ENCODE measurements around the gene RNF19B. TPM values are rescaled to one million over a fixed set of nuclear protein-coding genes. Genes with fewer than 3 reads are reported as not detected.
"Not testable (repeated sequence)": the region's sequence is repeated elsewhere in the genome, so short reads cannot be mapped to it uniquely, and the experiment has no call there.

Gene RNF19B
- total and polyA plus RNA-seq, 2 experiments from 2014 or later: 15.8 to 17.8 TPM

DNA sequence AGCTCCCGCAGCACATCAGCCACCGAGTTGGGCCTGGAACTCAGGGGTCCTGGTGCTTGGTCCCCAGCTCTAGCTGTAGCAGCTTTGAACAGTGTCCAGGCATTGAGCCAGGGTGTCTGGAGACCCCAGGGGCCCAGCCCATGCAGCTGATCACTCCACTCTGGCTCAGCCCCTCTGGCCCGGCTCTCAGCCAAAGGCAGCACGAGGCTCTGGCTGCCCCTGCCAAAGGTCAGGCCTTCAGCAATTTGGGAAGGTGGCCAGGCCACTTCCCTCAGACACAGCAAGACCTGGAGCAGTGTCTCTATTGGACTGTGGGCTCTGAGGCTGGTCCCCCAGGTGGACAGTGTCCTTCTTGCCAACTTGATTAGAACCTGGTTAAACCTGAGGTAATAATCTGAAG lies 34.4 kb upstream of the RNF19B start:
- TF ChIP-seq, protein P1, sequence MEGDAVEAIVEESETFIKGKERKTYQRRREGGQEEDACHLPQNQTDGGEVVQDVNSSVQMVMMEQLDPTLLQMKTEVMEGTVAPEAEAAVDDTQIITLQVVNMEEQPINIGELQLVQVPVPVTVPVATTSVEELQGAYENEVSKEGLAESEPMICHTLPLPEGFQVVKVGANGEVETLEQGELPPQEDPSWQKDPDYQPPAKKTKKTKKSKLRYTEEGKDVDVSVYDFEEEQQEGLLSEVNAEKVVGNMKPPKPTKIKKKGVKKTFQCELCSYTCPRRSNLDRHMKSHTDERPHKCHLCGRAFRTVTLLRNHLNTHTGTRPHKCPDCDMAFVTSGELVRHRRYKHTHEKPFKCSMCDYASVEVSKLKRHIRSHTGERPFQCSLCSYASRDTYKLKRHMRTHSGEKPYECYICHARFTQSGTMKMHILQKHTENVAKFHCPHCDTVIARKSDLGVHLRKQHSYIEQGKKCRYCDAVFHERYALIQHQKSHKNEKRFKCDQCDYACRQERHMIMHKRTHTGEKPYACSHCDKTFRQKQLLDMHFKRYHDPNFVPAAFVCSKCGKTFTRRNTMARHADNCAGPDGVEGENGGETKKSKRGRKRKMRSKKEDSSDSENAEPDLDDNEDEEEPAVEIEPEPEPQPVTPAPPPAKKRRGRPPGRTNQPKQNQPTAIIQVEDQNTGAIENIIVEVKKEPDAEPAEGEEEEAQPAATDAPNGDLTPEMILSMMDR (IDR thresholded peaks at IDR 0.05; ENCODE audit: low read depth, low read length): no peak
- H3K4me1 ChIP-seq (ENCODE audit: low read depth): peaks cover 19% of the 10 kb centered on the region
- H3K4me3 ChIP-seq: no peak overlapping the region
- no peaks in the 10 kb centered on the region for H3K36me3 ChIP-seq
- no peaks in the 10 kb centered on the region for H3K9me3 ChIP-seq (ENCODE audit: low read depth)
- DNase-seq (ENCODE audit: low read depth in 1 of 2, low spot score in 1 of 2): peak in 1 of 2 donors; percentile 59
- no peaks in the 10 kb centered on the region for H3K27me3 ChIP-seq
- H3K27ac ChIP-seq: no peak overlapping the region

DNA sequence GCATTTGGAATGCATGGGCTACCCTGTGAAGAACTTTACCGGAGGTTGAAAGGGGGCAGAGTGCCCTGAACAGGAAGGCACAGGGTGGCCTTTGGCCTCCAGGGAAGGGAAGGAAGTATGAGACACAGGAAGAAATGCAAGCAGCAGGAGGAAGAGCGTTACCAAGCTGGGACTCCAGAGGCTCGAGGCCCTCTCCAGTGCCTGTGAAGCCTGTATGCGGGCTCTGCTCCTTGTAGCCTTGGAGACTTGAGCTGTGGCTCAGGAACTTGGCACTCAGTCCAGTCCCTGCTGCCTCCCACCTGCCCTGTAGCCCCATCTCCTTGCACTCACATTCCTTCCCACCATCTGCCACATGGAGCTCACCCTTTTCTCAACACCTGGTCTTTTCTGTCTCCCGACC lies 33.5 kb upstream of the RNF19B start:
- Histone ChIP-seq H3K36me3 (no peaks in the 10 kb centered on the region), H3K27me3 (no peaks in the 10 kb centered on the region), H3K27ac (no peak overlapping the region), H3K4me1 (ENCODE audit: low read depth) (peaks cover 18% of the 10 kb centered on the region), H3K4me3 (no peak overlapping the region), H3K9me3 (ENCODE audit: low read depth) (no peaks in the 10 kb centered on the region)
- TF ChIP-seq, protein P1 (IDR thresholded peaks at IDR 0.05; ENCODE audit: low read depth, low read length): no peak
- no peak for DNase-seq (ENCODE audit: low read depth in 1 of 2, low spot score in 1 of 2)

DNA sequence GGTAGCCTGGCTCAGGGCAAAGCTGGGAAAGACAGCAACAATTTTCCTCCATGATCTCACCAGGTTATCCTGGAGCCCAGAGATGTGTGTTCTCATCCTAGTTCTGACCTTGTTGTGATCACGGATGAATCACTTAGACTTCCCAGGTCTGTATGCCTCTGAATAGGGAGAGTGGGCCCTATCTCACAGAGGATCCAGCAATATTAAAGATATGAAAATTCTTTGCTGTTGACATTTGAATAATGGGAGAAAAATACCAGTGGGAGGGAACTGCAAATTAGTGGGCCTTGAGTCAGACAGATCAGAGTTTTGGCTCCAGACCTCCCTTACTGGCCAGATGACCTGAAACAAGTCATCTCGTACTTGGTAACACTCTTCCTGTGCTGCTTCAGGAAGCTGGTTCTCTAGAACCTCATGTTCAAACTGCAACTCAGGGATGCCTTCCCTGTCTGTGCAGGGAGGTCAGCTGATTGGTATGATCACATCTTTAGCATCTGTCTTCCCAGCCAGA lies 32.8 kb upstream of the RNF19B start:
- Histone ChIP-seq H3K27me3 (no peaks in the 10 kb centered on the region), H3K27ac (peak overlapping the region; percentile 8), H3K36me3 (no peaks in the 10 kb centered on the region), H3K4me1 (ENCODE audit: low read depth) (peaks cover 21% of the 10 kb centered on the region), H3K9me3 (ENCODE audit: low read depth) (no peaks in the 10 kb centered on the region), H3K4me3 (no peak overlapping the region)
- TF ChIP-seq, protein P1 (IDR thresholded peaks at IDR 0.05; ENCODE audit: low read depth, low read length): no peak
- peak in 1 of 2 donors; percentile 75 for DNase-seq (ENCODE audit: low read depth in 1 of 2, low spot score in 1 of 2)

DNA sequence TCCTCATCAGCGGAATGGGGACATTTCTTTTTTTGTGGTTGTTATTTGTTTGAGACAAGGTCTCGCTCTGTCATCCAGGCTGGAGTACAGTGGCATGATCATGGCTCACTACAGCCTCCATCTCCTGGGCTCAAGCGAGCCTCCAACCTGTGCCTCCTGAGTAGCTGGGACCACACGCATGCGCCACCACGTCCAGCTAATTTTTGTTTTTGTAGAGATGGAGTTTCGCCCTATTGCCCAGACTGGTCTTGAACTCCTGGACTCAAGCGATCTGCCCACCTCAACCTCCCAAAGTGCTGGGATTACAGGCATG lies 28.7 kb upstream of the RNF19B start:
- H3K4me1 ChIP-seq (ENCODE audit: low read depth): peaks cover 32% of the 10 kb centered on the region
- not testable (repeated sequence) for H3K27ac ChIP-seq; H3K4me3 ChIP-seq; H3K27me3 ChIP-seq; H3K36me3 ChIP-seq; H3K9me3 ChIP-seq (ENCODE audit: low read depth); DNase-seq (ENCODE audit: low read depth in 1 of 2, low spot score in 1 of 2)

DNA sequence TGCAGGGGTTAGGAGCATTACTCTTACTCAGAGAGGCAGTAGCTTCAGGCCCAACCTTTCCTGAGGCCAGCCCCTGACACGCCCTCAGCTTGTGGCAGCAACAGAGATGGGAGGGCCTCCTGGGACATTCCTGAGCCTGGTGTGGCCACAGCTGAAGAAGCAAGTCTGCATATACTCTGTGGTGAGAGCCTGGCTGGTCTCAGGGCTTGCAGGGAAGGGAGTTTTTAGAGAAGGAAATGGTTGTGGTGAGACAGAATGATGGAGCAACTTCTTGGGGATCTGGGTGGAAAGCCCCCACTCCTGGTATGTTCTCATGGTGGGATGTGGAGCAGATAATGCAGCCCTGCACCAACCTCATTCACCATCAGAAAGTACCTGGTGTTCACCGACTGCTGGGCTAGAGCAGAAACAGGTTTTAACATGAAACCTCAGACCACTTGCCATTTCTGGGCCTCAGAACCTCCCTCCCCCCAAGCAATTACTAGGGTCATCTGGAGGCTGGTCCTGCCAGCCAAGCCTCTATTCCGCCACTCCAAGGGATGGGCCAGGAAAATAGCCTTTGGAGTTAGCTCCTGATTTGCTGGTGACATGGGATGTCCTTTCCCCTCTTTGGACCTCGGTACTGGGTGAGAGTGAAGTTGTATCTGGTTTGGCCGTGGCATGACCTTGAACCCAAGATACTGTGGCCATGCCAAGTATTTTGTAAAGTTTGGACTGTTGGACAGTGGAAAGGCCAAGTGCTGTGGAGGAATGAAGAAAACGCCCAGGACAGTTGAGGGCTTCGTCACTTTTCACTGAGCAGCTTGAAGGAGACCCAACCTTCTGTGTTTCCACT lies 28.1 kb upstream of the RNF19B start:
- DNase-seq (ENCODE audit: low read depth in 1 of 2, low spot score in 1 of 2): peak; percentile 73 to 98
- Histone ChIP-seq H3K4me3 (no peak overlapping the region), H3K9me3 (ENCODE audit: low read depth) (no peaks in the 10 kb centered on the region), H3K4me1 (ENCODE audit: low read depth) (peaks cover 32% of the 10 kb centered on the region), H3K27ac (no peak overlapping the region), H3K27me3 (no peaks in the 10 kb centered on the region), H3K36me3 (no peaks in the 10 kb centered on the region)
- TF ChIP-seq, protein P1 (IDR thresholded peaks at IDR 0.05; ENCODE audit: low read depth, low read length): no peak

DNA sequence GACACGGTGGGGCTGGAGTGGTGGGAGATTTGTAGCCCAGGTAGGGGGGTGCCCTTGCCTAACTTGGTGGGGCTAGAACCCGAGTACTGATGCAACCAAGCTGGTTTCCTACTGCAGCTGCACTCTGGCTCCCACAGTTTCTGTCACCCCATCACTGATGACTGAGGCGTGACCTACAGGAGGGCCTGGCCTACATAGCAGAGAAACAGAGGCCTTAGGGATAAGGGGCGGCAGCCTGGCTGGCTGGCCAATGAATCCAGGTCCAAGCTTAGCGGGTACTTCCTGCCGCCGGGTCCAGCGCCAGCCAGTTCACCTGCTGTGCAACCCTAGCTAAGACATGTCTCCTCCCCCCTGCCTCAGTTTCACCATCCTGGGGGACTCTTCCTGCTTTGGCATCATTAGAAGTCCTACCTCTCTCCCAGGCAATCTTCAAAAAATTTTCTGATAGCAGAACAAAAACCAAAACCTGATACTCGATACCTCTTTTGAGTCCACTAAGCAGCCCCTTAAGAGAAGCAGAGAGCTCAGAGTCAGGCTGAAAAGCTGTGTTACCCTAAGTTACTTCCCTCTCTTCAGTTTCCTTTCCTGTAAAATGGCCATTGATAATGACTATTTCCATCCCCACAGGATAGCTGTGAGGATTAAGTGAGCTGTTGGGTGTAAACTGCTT lies 27.3 kb upstream of the RNF19B start:
- TF ChIP-seq, protein P1 (IDR thresholded peaks at IDR 0.05; ENCODE audit: low read depth, low read length): no peak
- H3K27ac ChIP-seq: no peak overlapping the region
- DNase-seq (ENCODE audit: low read depth in 1 of 2, low spot score in 1 of 2): no peak

More for the DNA sequence above, 27.3 kb upstream of the RNF19B start:
- Histone ChIP-seq H3K4me1 (ENCODE audit: low read depth) (peaks cover 29% of the 10 kb centered on the region), H3K9me3 (ENCODE audit: low read depth) (no peaks in the 10 kb centered on the region), H3K27me3 (no peaks in the 10 kb centered on the region), H3K36me3 (no peaks in the 10 kb centered on the region), H3K4me3 (no peak overlapping the region)
